ENCODE measurements around the gene SLC39A3. TPM values are rescaled to one million over a fixed set of nuclear protein-coding genes. Genes with fewer than 3 reads are reported as not detected.

Gene SLC39A3
- total RNA-seq, 4 donors from 2014 or later, result 21.7 to 52.2 (median 31.4) TPM

DNA sequence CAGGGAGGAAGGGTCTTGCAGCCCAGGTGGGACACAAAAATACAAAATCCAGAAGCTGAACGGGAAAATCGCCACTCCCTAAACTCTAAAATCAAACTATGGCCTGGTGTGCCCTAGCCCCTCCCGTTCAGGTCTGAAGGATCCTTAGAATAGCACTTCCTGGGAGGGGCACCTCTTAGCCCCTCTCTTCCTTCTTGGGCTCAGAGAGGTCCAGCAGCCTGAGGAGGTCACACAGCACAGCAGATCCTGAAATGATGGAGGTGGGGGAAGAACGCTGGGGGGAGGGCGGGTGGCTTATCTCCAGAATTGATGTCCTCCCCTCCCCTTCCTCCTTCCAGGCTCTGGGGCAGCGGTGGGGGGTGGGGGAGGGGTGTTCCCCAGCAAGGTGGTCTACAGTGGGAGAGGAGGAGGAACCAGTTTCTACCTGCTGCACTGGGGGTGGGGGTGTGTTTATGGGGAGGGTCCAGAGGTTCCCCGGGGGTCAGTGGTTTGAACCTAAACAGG lies 20.5 kb downstream of the SLC39A3 start:
- Histone ChIP-seq H3K27me3 (peaks cover 9% of the 10 kb centered on the region), H3K4me1 (peaks cover 6 to 21% of the 10 kb centered on the region in 2 donors), H3K4me3 (replicated peaks in 1 of 3) (no peak overlapping the region), H3K27ac (no peak overlapping the region), H3K36me3 (no peaks in the 10 kb centered on the region), H3K9me3 (no peaks in the 10 kb centered on the region)
- DNase-seq, result no peak
- 43 to 46% methylated on average over 4 to 5 of the region's 7 CpGs for WGBS, 2 donors
- TF ChIP-seq, protein P1, sequence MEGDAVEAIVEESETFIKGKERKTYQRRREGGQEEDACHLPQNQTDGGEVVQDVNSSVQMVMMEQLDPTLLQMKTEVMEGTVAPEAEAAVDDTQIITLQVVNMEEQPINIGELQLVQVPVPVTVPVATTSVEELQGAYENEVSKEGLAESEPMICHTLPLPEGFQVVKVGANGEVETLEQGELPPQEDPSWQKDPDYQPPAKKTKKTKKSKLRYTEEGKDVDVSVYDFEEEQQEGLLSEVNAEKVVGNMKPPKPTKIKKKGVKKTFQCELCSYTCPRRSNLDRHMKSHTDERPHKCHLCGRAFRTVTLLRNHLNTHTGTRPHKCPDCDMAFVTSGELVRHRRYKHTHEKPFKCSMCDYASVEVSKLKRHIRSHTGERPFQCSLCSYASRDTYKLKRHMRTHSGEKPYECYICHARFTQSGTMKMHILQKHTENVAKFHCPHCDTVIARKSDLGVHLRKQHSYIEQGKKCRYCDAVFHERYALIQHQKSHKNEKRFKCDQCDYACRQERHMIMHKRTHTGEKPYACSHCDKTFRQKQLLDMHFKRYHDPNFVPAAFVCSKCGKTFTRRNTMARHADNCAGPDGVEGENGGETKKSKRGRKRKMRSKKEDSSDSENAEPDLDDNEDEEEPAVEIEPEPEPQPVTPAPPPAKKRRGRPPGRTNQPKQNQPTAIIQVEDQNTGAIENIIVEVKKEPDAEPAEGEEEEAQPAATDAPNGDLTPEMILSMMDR (IDR thresholded peaks at IDR 0.05), result no peak
- TF ChIP-seq POLR2A (IDR thresholded peaks at IDR 0.05), result no peak
- intact Hi-C loops (cut with DNase I), result no loop called here

DNA sequence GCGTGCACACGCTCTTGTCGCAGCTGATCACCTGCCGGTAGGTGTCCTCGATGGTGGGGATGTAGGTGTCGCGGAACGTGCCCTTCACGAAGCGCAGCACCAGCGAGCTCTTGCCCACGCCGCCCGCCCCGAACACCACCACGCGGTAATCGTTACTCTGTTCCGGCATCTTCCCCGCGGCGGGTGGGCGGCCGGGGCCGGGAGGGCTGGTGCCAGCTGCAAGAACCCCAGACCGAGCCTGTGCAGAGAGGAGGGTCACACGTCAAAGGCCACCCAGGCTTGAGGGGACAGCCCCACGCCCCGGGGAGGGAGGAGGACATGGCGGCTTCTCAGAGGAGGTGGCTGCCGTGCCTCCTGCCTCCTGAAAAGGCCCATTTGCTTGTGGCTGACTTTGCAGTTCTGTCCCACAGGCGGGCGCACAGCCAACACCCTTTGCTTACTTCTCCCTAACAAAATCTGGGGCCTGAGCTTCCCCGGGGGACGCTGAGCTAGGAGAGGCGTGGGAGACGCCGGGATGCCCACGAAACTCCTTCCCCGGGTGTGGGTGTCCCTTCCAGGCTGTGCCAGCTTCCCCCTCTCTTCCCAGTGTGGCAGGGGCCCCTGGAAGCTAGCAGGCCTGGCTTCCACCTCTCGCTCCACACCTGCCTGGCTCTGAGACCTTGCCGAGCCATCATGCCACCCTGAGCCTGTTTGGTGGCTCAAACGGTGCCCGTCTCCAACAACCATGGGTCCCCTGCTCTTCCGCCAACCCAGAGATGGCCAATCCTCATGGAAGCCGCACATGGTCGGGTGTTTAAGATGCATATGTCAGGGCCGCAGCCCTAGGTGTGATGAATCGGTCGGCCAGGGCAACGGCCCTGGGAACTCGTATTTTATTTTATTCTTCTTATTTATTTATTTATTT lies 21.9 kb downstream of the SLC39A3 start:
- no peaks in the 10 kb centered on the region for H3K9me3 ChIP-seq
- 80 to 90% methylated on average over 46 to 52 of the region's 52 CpGs for WGBS, 2 donors

DNA sequence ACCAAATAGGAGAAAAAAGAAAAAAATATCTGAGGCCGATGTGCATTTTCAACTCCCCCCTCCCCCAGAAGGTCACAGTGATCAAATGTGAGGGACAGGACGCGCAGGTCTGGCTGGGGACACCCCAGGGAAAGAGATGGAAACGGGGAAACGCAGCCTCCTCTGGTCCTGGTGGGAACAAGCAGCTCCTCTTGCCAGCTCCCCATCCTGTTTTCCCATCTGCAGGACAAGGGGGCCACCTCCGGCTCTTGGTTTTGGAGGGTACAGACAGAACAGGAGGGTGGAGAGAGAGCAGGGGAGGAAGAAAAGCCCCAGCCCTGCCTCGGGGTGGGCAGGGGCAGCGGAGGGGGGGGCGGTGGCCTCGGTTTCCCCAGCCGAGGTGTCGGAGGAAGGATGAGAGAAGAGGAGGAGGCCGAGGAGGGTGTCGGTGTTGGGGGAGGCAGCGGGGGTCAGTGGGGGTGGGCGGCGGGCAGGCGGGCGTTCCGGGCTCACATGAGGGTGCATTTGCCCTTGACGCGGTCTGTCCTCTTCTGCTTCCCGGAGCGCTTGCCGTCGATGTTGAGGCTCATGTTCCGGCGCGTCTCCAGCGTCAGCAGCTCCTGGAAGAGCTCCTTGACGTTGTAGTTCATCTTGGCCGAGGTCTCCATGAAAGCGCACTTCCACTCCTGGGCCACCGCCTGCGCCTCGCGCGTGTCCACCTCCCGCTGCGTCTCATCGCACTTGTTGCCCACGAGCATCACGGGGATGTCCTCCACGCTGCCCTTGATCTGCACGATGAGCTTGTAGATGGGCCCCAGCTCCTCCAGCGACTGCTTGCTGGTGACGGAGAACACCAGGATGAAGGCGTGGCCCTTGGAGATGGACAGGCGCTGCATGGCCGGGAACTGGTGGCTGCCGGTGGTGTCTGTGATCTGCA lies 22.8 kb downstream of the SLC39A3 start:
- intact Hi-C loops (cut with DNase I), result no loop called here
- H3K4me1 ChIP-seq, result peaks cover 6 to 13% of the 10 kb centered on the region in 2 donors
- no peaks in the 10 kb centered on the region for H3K9me3 ChIP-seq
- H3K27ac ChIP-seq, result no peak overlapping the region
- 89 to 92% methylated on average over 49 to 50 of the region's 51 CpGs for WGBS, 2 donors
- TF ChIP-seq, protein P1 (IDR thresholded peaks at IDR 0.05), result no peak
- TF ChIP-seq POLR2A (IDR thresholded peaks at IDR 0.05), result no peak
- peaks cover 9% of the 10 kb centered on the region for H3K27me3 ChIP-seq
- DNase-seq, result no peak
- H3K4me3 ChIP-seq (replicated peaks in 1 of 3), result no peak overlapping the region
- no peaks in the 10 kb centered on the region for H3K36me3 ChIP-seq

More for the DNA sequence above, 21.9 kb downstream of the SLC39A3 start:
- H3K4me3 ChIP-seq (replicated peaks in 1 of 3), result no peak overlapping the region
- peaks cover 9% of the 10 kb centered on the region for H3K27me3 ChIP-seq
- TF ChIP-seq POLR2A (IDR thresholded peaks at IDR 0.05), result no peak
- TF ChIP-seq, protein P1 (IDR thresholded peaks at IDR 0.05), result no peak
- DNase-seq, result no peak
- intact Hi-C loops (cut with DNase I), result no loop called here
- H3K36me3 ChIP-seq, result no peaks in the 10 kb centered on the region
- H3K4me1 ChIP-seq, result peaks cover 6 to 15% of the 10 kb centered on the region in 2 donors
- no peak overlapping the region for H3K27ac ChIP-seq

DNA sequence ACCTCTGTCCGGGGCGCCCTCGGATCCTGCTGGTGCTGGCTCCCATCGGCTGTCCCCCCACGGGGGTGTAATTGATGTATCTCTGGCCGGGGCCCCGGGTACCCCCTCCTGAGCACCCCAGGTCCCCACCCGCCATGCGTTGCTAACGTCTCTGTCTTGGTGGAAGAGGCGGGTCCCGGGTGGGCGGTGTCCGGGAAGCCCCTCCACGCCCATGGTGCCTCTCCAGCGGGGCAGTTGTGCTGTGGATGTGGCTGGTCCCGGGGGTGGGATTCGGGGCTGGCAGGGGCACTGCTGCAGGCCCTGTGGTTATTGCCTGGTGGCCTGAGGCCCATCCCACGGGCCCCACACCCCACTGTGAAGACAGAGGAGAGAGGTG lies 23.6 kb downstream of the SLC39A3 start:
- Histone ChIP-seq H3K4me3 (replicated peaks in 1 of 3) (no peak overlapping the region), H3K36me3 (no peaks in the 10 kb centered on the region), H3K9me3 (no peaks in the 10 kb centered on the region), H3K27me3 (peaks cover 9% of the 10 kb centered on the region), H3K4me1 (peaks cover 6 to 13% of the 10 kb centered on the region in 2 donors), H3K27ac (no peak overlapping the region)
- TF ChIP-seq, protein P1 (IDR thresholded peaks at IDR 0.05), result no peak
- TF ChIP-seq POLR2A (IDR thresholded peaks at IDR 0.05), result no peak
- DNase-seq, result no peak
- 86 to 94% methylated on average over 9 to 13 of the region's 19 CpGs for WGBS, 2 donors
- intact Hi-C loops (cut with DNase I), result no loop called here

All from thyroid gland (tissue), 4 donors.